Mesendoderm (in vitro differentiated cells): Measurements from ENCODE around the gene NUTM2F.

Experiments
- DNase-seq: peaks from one replicate; pipeline ENCODE4 v3.0.0; 2013
- H2AK5ac ChIP-seq: 2 replicates; pipeline ENCODE4 v1.6.1; 2013; ENCODE audit warnings: low read length, inconsistent platforms
- H2BK120ac ChIP-seq: 2 replicates; pipeline ENCODE4 v1.6.1; 2013; ENCODE audit warnings: low read depth, mild to moderate bottlenecking, low read length, moderate library complexity, mixed read lengths
- H2BK15ac ChIP-seq: replicated peaks from 2 replicates; pipeline ENCODE4 v1.6.1; 2013; ENCODE audit warnings: low read depth, mild to moderate bottlenecking, moderate library complexity
- H2BK5ac ChIP-seq: 2 replicates; pipeline ENCODE4 v1.6.1; 2013; ENCODE audit warnings: low read length, inconsistent platforms
- H3K18ac ChIP-seq: 2 replicates; pipeline ENCODE4 v1.6.1; 2013; ENCODE audit warnings: mild to moderate bottlenecking, low read length, mixed read lengths
- H3K23ac ChIP-seq: one replicate; pipeline ENCODE4 v1.6.1; 2013; ENCODE audit warnings: low read length
- H3K27ac ChIP-seq: 2 replicates; pipeline ENCODE4 v1.5.1; 2013; ENCODE audit warnings: low read depth, mild to moderate bottlenecking, inconsistent platforms, low read length, moderate library complexity
- H3K27me3 ChIP-seq: 2 replicates; pipeline ENCODE4 v1.6.1; 2013; ENCODE audit warnings: low read length, control low read depth, mild to moderate bottlenecking, inconsistent platforms; ENCODE audit not compliant: insufficient read depth, poor library complexity
- H3K36me3 ChIP-seq: 2 replicates; pipeline ENCODE4 v1.6.1; 2013; ENCODE audit warnings: low read length, inconsistent platforms; ENCODE audit not compliant: control insufficient read depth, insufficient read depth
- H3K4ac ChIP-seq: one replicate; pipeline ENCODE4 v1.6.1; 2013; ENCODE audit warnings: low read depth, mild to moderate bottlenecking, low read length, moderate library complexity
- H3K4me1 ChIP-seq: 2 replicates; pipeline ENCODE4 v1.6.1; 2013; ENCODE audit warnings: low read depth, low read length, inconsistent platforms; ENCODE audit not compliant: control insufficient read depth
- H3K4me2 ChIP-seq: 2 replicates; pipeline ENCODE4 v1.6.1; 2013; ENCODE audit warnings: low read length
- H3K4me3 ChIP-seq: 2 replicates; pipeline ENCODE4 v1.5.1; 2013; ENCODE audit warnings: mild to moderate bottlenecking, low read length
- H3K56ac ChIP-seq: one replicate; pipeline ENCODE4 v1.6.1; 2013; ENCODE audit warnings: low read length
- H3K79me1 ChIP-seq: 2 replicates; pipeline ENCODE4 v1.6.1; 2013; ENCODE audit warnings: low read length, inconsistent platforms
- H3K79me2 ChIP-seq: 2 replicates; pipeline ENCODE4 v1.6.1; 2013; ENCODE audit warnings: mild to moderate bottlenecking, low read length; ENCODE audit not compliant: control insufficient read depth, insufficient read depth
- H3K9ac ChIP-seq: 2 replicates; pipeline ENCODE4 v1.6.1; 2013; ENCODE audit warnings: low read length, inconsistent platforms
- H4K5ac ChIP-seq: one replicate; pipeline ENCODE4 v1.6.1; 2013; ENCODE audit warnings: low read length
- H4K8ac ChIP-seq: one replicate; pipeline ENCODE4 v1.6.1; 2013; ENCODE audit warnings: low read depth, mild to moderate bottlenecking, control low read depth, low read length, moderate library complexity
- WGBS: extraction: QIAGEN DNeasy Blood & Tissue Kit; methylation state at CpG from one replicate; pipeline ENCODE4 v1.1.7; 2013; ENCODE audit warnings: low lambda C conversion rate, missing lambda C conversion rate; ENCODE audit not compliant: insufficient coverage; ENCODE audit errors: extremely low coverage; 5-methylcytosine and 5-hydroxymethylcytosine counted together

NUTM2F gene

DNA sequence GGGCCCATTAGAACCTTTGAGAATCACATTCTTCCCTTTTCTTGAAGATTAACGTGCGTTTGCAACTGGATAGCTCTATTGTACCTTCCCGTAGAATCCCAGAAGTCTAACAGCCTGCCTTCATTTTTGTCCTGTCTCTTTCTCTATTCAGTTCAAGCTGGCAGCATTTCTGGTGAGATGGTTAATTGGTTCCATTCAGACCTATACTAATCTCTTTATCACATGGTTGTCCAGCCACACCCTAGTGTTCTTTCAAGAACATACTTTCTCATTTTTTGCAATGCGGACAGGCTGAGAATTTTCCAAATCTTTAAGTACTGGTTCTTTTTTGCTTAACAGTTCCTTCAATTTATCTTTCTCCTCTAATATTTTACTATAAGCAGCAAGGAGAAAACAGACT is 26.0 kb downstream of the NUTM2F start:
- no peak overlapping the region for H2BK120ac ChIP-seq
- H3K23ac ChIP-seq: no peak overlapping the region
- H3K79me1 ChIP-seq: no peaks in the 10 kb centered on the region
- H4K8ac ChIP-seq: no peak overlapping the region
- H2AK5ac ChIP-seq: no peak overlapping the region
- DNase-seq: no peak
- no peak overlapping the region for H2BK15ac ChIP-seq
- no peak overlapping the region for H3K27ac ChIP-seq
- no peak overlapping the region for H2BK5ac ChIP-seq
- H3K56ac ChIP-seq: no peak overlapping the region
- H3K18ac ChIP-seq: no peak overlapping the region
- no peaks in the 10 kb centered on the region for H3K79me2 ChIP-seq
- H3K4me3 ChIP-seq: no peak overlapping the region
- no peaks in the 10 kb centered on the region for H3K4me1 ChIP-seq
- H4K5ac ChIP-seq: no peak overlapping the region
- no CpG with 5 or more reads among the region's 4 CpGs for WGBS
- no peaks in the 10 kb centered on the region for H3K36me3 ChIP-seq
- H3K4ac ChIP-seq: no peak overlapping the region
- H3K27me3 ChIP-seq: no peaks in the 10 kb centered on the region
- H3K4me2 ChIP-seq: no peak overlapping the region
- H3K9ac ChIP-seq: no peak overlapping the region

DNA sequence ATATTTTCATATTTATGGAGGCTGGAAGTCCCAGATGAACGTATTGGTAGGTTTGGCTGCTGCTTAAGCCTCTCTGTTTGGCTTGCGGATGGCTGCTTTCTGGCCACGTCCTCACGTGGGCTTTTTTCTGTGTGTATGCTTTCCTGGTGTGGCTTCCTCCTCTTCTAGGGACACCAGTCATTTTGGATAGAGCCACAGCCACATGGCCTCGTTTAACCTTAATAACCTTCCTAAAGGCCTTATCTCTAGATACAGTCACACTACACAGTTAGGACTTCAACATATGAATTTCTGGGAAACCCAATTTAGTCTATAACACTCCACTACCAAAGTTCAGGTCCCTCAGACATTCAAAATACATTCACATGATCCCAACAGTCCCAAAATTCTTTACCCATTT is 26.9 kb downstream of the NUTM2F start:
- H3K4ac ChIP-seq: no peak overlapping the region
- H3K79me2 ChIP-seq: no peaks in the 10 kb centered on the region
- H4K8ac ChIP-seq: no peak overlapping the region
- no peak overlapping the region for H2BK120ac ChIP-seq
- DNase-seq: no peak
- no CpG with 5 or more reads among the region's 5 CpGs for WGBS
- H3K27me3 ChIP-seq: no peaks in the 10 kb centered on the region
- no peak overlapping the region for H2BK5ac ChIP-seq
- H2BK15ac ChIP-seq: no peak overlapping the region
- no peak overlapping the region for H4K5ac ChIP-seq
- H3K18ac ChIP-seq: no peak overlapping the region
- no peaks in the 10 kb centered on the region for H3K4me1 ChIP-seq
- no peak overlapping the region for H3K4me3 ChIP-seq
- no peak overlapping the region for H3K23ac ChIP-seq
- H3K36me3 ChIP-seq: no peaks in the 10 kb centered on the region
- no peaks in the 10 kb centered on the region for H3K79me1 ChIP-seq
- no peak overlapping the region for H3K27ac ChIP-seq
- no peak overlapping the region for H2AK5ac ChIP-seq
- no peak overlapping the region for H3K56ac ChIP-seq
- no peak overlapping the region for H3K9ac ChIP-seq
- no peak overlapping the region for H3K4me2 ChIP-seq

DNA sequence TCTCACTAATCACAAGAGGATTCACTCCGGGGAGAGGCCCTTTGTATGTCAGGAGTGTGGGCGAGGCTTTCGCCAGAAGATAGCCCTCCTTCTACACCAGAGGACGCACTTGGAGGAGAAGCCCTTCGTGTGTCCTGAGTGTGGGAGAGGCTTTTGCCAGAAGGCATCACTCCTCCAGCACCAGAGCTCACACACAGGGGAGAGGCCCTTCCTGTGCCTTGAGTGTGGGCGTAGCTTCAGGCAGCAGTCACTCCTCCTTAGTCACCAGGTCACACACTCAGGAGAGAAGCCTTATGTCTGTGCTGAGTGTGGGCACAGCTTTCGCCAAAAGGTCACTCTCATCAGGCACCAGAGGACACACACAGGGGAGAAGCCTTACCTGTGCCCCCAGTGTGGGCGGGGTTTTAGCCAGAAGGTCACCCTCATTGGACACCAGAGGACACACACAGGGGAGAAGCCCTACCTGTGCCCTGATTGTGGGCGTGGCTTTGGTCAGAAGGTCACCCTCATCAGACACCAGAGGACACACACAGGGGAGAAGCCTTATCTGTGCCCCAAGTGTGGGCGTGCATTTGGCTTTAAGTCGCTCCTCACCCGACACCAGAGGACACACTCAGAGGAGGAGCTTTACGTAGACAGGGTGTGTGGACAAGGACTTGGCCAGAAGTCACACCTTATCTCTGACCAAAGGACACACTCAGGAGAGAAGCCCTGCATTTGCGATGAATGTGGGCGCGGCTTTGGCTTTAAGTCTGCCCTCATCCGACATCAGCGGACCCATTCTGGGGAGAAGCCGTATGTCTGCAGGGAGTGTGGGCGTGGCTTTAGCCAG is 27.8 kb downstream of the NUTM2F start:
- H3K36me3 ChIP-seq: no peaks in the 10 kb centered on the region
- no peak overlapping the region for H2BK5ac ChIP-seq
- no peak overlapping the region for H4K8ac ChIP-seq
- H3K79me1 ChIP-seq: no peaks in the 10 kb centered on the region
- no peak overlapping the region for H3K4me3 ChIP-seq
- no peak for DNase-seq
- no peak overlapping the region for H3K4me2 ChIP-seq
- H3K18ac ChIP-seq: no peak overlapping the region
- no peak overlapping the region for H3K27ac ChIP-seq
- no peak overlapping the region for H3K23ac ChIP-seq
- H3K79me2 ChIP-seq: no peaks in the 10 kb centered on the region
- H3K27me3 ChIP-seq: no peaks in the 10 kb centered on the region
- no peak overlapping the region for H3K9ac ChIP-seq
- H3K4me1 ChIP-seq: no peaks in the 10 kb centered on the region
- no peak overlapping the region for H2AK5ac ChIP-seq
- H3K56ac ChIP-seq: no peak overlapping the region
- no peak overlapping the region for H4K5ac ChIP-seq
- no CpG with 5 or more reads among the region's 20 CpGs for WGBS
- H2BK120ac ChIP-seq: no peak overlapping the region
- H2BK15ac ChIP-seq: no peak overlapping the region
- no peak overlapping the region for H3K4ac ChIP-seq

DNA sequence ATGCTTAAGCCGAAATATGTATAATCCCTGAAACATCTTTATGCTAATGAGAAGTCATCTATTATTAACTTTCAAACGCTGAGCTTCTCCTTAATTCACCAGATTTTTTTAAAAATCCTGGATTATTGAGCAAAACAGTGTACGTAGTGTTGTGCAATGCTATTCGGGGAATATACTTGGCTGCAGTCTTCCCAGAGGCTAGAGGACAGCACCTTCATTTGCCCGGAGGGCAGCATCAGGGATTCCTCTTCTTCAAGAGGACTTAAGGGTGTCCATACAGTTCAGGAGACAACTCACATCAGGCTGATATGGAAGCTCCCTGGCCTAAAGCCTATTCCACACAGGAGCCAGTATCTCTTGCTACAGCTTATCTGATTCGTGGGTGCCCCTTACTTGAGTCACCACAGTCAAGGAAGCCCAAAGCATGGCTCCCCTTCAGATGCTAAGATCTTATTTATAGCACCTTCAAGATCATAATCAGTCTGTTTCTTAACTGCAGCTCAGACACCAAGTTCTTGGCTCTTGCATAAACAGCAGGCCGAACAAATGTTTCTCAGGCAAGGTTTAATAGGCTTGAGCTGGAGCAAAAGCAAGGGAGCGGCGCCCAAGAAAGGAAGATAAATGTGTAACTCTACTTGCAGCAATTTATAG is 29.4 kb downstream of the NUTM2F start:
- no peak overlapping the region for H3K9ac ChIP-seq
- no peak overlapping the region for H2BK5ac ChIP-seq
- no peak overlapping the region for H3K4ac ChIP-seq
- H3K27me3 ChIP-seq: no peaks in the 10 kb centered on the region
- no peaks in the 10 kb centered on the region for H3K79me1 ChIP-seq
- no peak overlapping the region for H3K27ac ChIP-seq
- H3K4me1 ChIP-seq: no peaks in the 10 kb centered on the region
- no peak overlapping the region for H2BK15ac ChIP-seq
- no peak overlapping the region for H2AK5ac ChIP-seq
- H3K18ac ChIP-seq: no peak overlapping the region
- H3K79me2 ChIP-seq: no peaks in the 10 kb centered on the region
- H2BK120ac ChIP-seq: no peak overlapping the region
- H3K56ac ChIP-seq: no peak overlapping the region
- H3K23ac ChIP-seq: no peak overlapping the region
- H3K36me3 ChIP-seq: no peaks in the 10 kb centered on the region
- DNase-seq: no peak
- WGBS: no CpG with 5 or more reads among the region's 9 CpGs
- no peak overlapping the region for H3K4me2 ChIP-seq
- no peak overlapping the region for H3K4me3 ChIP-seq
- H4K8ac ChIP-seq: no peak overlapping the region
- no peak overlapping the region for H4K5ac ChIP-seq

DNA sequence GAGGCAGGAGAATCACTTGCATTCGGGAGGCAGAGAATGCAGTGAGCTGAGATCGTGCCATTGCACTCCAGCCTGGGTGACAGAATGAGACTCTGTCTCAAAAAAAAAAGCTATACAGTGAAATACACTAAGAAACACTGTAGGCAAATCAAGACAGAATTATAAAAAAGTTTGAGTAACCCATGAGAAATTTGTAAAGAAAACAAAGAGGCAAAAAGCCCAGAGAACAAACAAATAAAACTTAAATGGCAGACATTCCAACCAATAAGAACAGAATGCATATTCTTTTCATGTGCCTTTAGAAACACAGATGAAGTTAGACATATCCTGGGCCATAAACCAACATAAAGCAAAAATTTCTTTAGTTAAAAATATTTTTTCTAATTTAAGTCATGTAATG is 38.8 kb downstream of the NUTM2F start:
- no peak overlapping the region for H2BK15ac ChIP-seq
- no peaks in the 10 kb centered on the region for H3K79me2 ChIP-seq
- no peak overlapping the region for H2BK120ac ChIP-seq
- H3K4me2 ChIP-seq: no peak overlapping the region
- H3K9ac ChIP-seq: no peak overlapping the region
- H3K27me3 ChIP-seq: no peaks in the 10 kb centered on the region
- no peak overlapping the region for H3K23ac ChIP-seq
- H3K56ac ChIP-seq: no peak overlapping the region
- H3K36me3 ChIP-seq: no peaks in the 10 kb centered on the region
- H3K79me1 ChIP-seq: no peaks in the 10 kb centered on the region
- no peak for DNase-seq
- no peak overlapping the region for H3K4me3 ChIP-seq
- H2BK5ac ChIP-seq: no peak overlapping the region
- WGBS: no CpG with 5 or more reads among the region's 2 CpGs
- H3K4me1 ChIP-seq: no peaks in the 10 kb centered on the region
- H3K4ac ChIP-seq: no peak overlapping the region
- H2AK5ac ChIP-seq: no peak overlapping the region
- no peak overlapping the region for H4K8ac ChIP-seq
- H3K18ac ChIP-seq: no peak overlapping the region
- no peak overlapping the region for H4K5ac ChIP-seq
- no peak overlapping the region for H3K27ac ChIP-seq
